SK-N-SH (cell line): ENCODE measurements around the gene CYTL1.

Experiments used
- CHD2 ChIP-seq: fragments of 150-350 bp; IDR thresholded peaks from 2 replicates; pipeline ENCODE4 v1.6.1; 2018; ENCODE audit warnings: low read length; ENCODE audit not compliant: partially characterized antibody
- ELF1 ChIP-seq: IDR thresholded peaks from 2 replicates; pipeline ENCODE4 v1.4.0; 2012
- EP300 ChIP-seq, 2 experiments: IDR thresholded peaks; 2 replicates each; pipeline versions ENCODE4 v1.4.0 to v1.6.1; 2012; ENCODE audit warnings: borderline replicate concordance in 1 of 2, low read depth in 1 of 2, low read length in 1 of 2
- GATA2 ChIP-seq: sonication (generic); formaldehyde crosslinking; IDR thresholded peaks from 2 replicates; pipeline ENCODE4 v1.5.0; 2020; ENCODE audit warnings: mild to moderate bottlenecking, missing genetic modification reagents
- NFIC ChIP-seq: IDR thresholded peaks from 2 replicates; pipeline ENCODE4 v1.4.0; 2012; ENCODE audit warnings: borderline replicate concordance
- TAF1 ChIP-seq: IDR thresholded peaks from 2 replicates; pipeline ENCODE4 v1.6.1; 2012; ENCODE audit warnings: low read depth, mild to moderate bottlenecking, low read length, moderate library complexity, borderline replicate concordance
- TCF12 ChIP-seq: IDR thresholded peaks from 2 replicates; pipeline ENCODE4 v1.4.0; 2012
- TF ChIP-seq, protein P1 (sequence below): IDR thresholded peaks from 2 replicates; pipeline ENCODE4 v1.6.1; 2012; ENCODE audit warnings: mild to moderate bottlenecking, low read depth, low read length, moderate library complexity
- TF ChIP-seq, protein P2 (sequence below): fragments of 200-600 bp; sonication (generic); IDR thresholded peaks from 2 replicates; pipeline ENCODE4 v1.6.1; 2017; ENCODE audit warnings: antibody characterized with exemption, mild to moderate bottlenecking, moderate library complexity

DNA sequence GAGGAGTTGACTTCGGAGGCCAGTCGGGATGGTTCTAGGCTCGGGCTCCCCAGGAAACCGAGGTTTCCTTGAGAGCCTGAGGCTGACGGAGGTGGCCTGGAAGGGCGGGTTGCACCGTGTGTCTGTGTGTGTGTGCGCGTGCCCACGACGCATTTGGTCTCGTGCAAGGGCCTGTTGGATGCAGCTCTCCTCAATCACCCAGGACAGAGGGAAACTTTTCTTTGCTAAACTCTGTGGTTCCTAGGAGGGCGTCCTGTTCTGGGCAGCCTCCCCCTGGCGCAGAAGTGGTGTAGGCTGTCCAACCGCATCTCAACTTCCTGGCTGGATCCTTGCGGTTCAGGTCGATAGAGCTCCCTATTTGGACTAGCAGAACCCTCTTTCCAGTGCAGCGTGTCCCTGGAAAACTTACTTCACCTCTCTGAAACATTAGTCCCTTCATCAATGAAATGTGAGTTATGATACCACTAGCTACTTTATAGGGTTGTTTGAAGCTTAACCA, 33.0 kb upstream of the CYTL1 start:
- TF ChIP-seq TCF12 (no peak), EP300 (IDR thresholded peaks at IDR 0.05; ENCODE audit: borderline replicate concordance in 1 of 2, low read depth in 1 of 2, low read length in 1 of 2) (no peak), NFIC (no peak), ELF1 (no peak), GATA2 (CRISPR knock-in tag) (no peak), CHD2 (no peak), TAF1 (no peak)
- TF ChIP-seq, protein P1, sequence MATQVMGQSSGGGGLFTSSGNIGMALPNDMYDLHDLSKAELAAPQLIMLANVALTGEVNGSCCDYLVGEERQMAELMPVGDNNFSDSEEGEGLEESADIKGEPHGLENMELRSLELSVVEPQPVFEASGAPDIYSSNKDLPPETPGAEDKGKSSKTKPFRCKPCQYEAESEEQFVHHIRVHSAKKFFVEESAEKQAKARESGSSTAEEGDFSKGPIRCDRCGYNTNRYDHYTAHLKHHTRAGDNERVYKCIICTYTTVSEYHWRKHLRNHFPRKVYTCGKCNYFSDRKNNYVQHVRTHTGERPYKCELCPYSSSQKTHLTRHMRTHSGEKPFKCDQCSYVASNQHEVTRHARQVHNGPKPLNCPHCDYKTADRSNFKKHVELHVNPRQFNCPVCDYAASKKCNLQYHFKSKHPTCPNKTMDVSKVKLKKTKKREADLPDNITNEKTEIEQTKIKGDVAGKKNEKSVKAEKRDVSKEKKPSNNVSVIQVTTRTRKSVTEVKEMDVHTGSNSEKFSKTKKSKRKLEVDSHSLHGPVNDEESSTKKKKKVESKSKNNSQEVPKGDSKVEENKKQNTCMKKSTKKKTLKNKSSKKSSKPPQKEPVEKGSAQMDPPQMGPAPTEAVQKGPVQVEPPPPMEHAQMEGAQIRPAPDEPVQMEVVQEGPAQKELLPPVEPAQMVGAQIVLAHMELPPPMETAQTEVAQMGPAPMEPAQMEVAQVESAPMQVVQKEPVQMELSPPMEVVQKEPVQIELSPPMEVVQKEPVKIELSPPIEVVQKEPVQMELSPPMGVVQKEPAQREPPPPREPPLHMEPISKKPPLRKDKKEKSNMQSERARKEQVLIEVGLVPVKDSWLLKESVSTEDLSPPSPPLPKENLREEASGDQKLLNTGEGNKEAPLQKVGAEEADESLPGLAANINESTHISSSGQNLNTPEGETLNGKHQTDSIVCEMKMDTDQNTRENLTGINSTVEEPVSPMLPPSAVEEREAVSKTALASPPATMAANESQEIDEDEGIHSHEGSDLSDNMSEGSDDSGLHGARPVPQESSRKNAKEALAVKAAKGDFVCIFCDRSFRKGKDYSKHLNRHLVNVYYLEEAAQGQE = no peak
- TF ChIP-seq, protein P2, sequence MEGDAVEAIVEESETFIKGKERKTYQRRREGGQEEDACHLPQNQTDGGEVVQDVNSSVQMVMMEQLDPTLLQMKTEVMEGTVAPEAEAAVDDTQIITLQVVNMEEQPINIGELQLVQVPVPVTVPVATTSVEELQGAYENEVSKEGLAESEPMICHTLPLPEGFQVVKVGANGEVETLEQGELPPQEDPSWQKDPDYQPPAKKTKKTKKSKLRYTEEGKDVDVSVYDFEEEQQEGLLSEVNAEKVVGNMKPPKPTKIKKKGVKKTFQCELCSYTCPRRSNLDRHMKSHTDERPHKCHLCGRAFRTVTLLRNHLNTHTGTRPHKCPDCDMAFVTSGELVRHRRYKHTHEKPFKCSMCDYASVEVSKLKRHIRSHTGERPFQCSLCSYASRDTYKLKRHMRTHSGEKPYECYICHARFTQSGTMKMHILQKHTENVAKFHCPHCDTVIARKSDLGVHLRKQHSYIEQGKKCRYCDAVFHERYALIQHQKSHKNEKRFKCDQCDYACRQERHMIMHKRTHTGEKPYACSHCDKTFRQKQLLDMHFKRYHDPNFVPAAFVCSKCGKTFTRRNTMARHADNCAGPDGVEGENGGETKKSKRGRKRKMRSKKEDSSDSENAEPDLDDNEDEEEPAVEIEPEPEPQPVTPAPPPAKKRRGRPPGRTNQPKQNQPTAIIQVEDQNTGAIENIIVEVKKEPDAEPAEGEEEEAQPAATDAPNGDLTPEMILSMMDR = no peak
